ENCODE data around the gene ATG4B. TPM values are rescaled to one million over a fixed set of nuclear protein-coding genes. Genes with fewer than 3 reads are reported as not detected.

ATG4B gene
- total RNA-seq, 6 experiments from 2014 or later: 43.5 to 58.3 (median 51.9) TPM

- DNase-seq: no peak
- Mint-ChIP-seq H3K27ac (no peak overlapping the region), H3K9me3 (no peaks in the 10 kb centered on the region), H3K4me1 (ENCODE audit: low read depth) (peaks cover 28% of the 10 kb centered on the region), H3K36me3 (ENCODE audit: low read depth) (peaks cover 10% of the 10 kb centered on the region; the same call in 1 of the 2 replicates), H3K4me3 (no peak overlapping the region), H3K27me3 (ENCODE audit: insufficient read depth) (no peaks in the 10 kb centered on the region; the same call in 1 of the 2 replicates)
- TF ChIP-seq, protein P1, sequence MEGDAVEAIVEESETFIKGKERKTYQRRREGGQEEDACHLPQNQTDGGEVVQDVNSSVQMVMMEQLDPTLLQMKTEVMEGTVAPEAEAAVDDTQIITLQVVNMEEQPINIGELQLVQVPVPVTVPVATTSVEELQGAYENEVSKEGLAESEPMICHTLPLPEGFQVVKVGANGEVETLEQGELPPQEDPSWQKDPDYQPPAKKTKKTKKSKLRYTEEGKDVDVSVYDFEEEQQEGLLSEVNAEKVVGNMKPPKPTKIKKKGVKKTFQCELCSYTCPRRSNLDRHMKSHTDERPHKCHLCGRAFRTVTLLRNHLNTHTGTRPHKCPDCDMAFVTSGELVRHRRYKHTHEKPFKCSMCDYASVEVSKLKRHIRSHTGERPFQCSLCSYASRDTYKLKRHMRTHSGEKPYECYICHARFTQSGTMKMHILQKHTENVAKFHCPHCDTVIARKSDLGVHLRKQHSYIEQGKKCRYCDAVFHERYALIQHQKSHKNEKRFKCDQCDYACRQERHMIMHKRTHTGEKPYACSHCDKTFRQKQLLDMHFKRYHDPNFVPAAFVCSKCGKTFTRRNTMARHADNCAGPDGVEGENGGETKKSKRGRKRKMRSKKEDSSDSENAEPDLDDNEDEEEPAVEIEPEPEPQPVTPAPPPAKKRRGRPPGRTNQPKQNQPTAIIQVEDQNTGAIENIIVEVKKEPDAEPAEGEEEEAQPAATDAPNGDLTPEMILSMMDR (IDR thresholded peaks at IDR 0.05): no peak
Observed at GRCh38 chr2:241633561-241633960, 3.9 kb upstream of the ATG4B start.

DNA sequence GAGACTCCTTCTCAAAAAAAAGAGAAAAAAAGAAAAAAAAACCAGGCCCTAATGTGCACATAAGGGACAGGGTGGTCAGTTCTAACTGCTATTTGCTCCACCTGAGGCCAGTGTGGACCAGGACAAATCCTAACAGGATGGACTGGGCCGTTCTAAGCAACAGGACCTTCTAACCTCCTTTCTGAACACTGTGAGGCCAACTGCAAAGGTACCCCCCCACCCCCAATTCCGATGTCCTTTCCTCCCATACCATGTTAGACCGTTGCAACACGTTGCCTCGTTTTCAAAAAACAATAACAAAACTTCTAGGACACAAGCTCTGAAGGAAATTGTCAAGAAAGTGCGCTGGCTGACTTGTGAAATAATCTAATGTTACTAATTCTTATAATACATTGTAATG, 1.7 kb upstream of the ATG4B start:
- TF ChIP-seq, protein P1 (IDR thresholded peaks at IDR 0.05): no peak
- Mint-ChIP-seq H3K9me3 (no peaks in the 10 kb centered on the region), H3K4me3 (peak overlapping the region; percentile 92), H3K36me3 (ENCODE audit: low read depth) (peaks cover 31% of the 10 kb centered on the region), H3K27ac (peak overlapping the region; percentile 80), H3K4me1 (ENCODE audit: low read depth) (peaks cover 42% of the 10 kb centered on the region), H3K27me3 (ENCODE audit: insufficient read depth) (no peaks in the 10 kb centered on the region; the same call in 1 of the 2 replicates)
- DNase-seq: no peak

DNA sequence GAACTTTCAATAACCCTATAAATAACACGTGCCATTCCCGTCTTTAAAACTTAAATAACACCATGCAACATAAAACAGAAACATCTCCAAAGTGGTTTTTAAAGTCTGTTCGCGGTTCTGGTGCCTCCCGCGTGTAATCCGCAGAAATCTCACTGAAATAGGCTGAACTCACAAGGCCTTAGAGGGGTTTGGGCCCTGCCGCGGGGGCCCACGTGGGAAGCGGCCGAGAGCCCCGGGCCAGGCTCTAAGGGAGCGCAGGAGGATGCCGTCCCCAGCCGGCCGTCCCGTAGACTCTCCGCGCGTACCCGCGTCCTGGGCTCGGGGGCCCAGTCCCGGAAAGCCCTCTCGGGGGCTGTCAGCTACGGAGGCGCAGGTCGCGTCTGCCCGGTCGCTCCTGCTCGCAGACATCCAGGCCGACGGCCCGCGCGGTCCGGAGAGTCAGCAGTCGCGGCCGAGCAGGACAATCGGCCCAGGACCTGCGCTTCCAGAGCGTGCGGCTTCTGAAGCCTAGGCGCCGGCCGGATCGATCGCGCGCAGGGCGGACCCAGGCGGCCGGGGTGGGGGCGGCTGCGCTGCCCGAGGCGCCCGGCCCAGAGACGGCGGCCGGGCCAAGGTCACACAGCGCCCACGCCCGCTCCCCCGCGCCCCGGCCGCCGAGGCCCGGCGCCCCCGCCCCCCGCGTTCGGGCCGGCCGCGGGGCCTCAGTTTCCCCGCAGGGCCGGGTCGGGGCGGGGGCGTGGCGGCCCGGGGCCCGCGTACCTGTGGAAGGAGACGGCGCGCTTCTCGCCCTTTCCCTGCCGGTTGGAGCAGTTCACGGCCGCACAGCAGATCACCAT, 1.1 kb upstream of the ATG4B start:
- Mint-ChIP-seq H3K27ac (peak overlapping the region; percentile 80), H3K27me3 (ENCODE audit: insufficient read depth) (no peaks in the 10 kb centered on the region; the same call in 1 of the 2 replicates), H3K4me3 (peak overlapping the region; percentile 92), H3K36me3 (ENCODE audit: low read depth) (peaks cover 30% of the 10 kb centered on the region), H3K9me3 (no peaks in the 10 kb centered on the region), H3K4me1 (ENCODE audit: low read depth) (peaks cover 49% of the 10 kb centered on the region)
- no peak for DNase-seq
- TF ChIP-seq, protein P1 (IDR thresholded peaks at IDR 0.05): no peak

- peaks cover 30% of the 10 kb centered on the region for H3K36me3 Mint-ChIP-seq (ENCODE audit: low read depth)
- TF ChIP-seq, protein P1 (IDR thresholded peaks at IDR 0.05): no peak
Observed at GRCh38 chr2:241637795-241638660, 535 bp downstream of the ATG4B start.

GRCh38 chr2:241638940-241639339, 1.4 kb downstream of the ATG4B start:
- no peaks in the 10 kb centered on the region; the same call in none of the 2 replicates for H3K27me3 Mint-ChIP-seq (ENCODE audit: insufficient read depth)
- H3K9me3 Mint-ChIP-seq: no peaks in the 10 kb centered on the region
- no peak overlapping the region; the same call in 1 of the 2 replicates for H3K27ac Mint-ChIP-seq
- peaks cover 25% of the 10 kb centered on the region for H3K36me3 Mint-ChIP-seq (ENCODE audit: low read depth)
- TF ChIP-seq, protein P1 (IDR thresholded peaks at IDR 0.05): no peak
- peak overlapping the region; percentile 98 for H3K4me3 Mint-ChIP-seq
- peaks cover 60% of the 10 kb centered on the region for H3K4me1 Mint-ChIP-seq (ENCODE audit: low read depth)
- DNase-seq: no peak

More at GRCh38 chr2:241637795-241638660, 535 bp downstream of the ATG4B start:
- H3K9me3 Mint-ChIP-seq: no peaks in the 10 kb centered on the region
- H3K27ac Mint-ChIP-seq: peak overlapping the region; percentile 88
- no peaks in the 10 kb centered on the region; the same call in none of the 2 replicates for H3K27me3 Mint-ChIP-seq (ENCODE audit: insufficient read depth)
- H3K4me3 Mint-ChIP-seq: peak overlapping the region; percentile 98
- no peak for DNase-seq
- H3K4me1 Mint-ChIP-seq (ENCODE audit: low read depth): peaks cover 60% of the 10 kb centered on the region

Measured in HFFc6 (cell line).